NCI-H1092 treated with DMSO at 0.1 percent for 48 hours (cell line): ENCODE data around the gene CYB5B.

ENCODE experiments used
- DNase-seq: peaks from one replicate; lab custom pipeline; 2025; lab: John Stamatoyannopoulos, UW

CYB5B gene

GRCh38 chr16:69424053-69424934 is at the start of gene CYB5B:
Gene CYB5B (plus strand): TSS chr16:69424619. CDS start chr16:69424684, 65 bp downstream.
- peak; percentile 99 for DNase-seq

DNA sequence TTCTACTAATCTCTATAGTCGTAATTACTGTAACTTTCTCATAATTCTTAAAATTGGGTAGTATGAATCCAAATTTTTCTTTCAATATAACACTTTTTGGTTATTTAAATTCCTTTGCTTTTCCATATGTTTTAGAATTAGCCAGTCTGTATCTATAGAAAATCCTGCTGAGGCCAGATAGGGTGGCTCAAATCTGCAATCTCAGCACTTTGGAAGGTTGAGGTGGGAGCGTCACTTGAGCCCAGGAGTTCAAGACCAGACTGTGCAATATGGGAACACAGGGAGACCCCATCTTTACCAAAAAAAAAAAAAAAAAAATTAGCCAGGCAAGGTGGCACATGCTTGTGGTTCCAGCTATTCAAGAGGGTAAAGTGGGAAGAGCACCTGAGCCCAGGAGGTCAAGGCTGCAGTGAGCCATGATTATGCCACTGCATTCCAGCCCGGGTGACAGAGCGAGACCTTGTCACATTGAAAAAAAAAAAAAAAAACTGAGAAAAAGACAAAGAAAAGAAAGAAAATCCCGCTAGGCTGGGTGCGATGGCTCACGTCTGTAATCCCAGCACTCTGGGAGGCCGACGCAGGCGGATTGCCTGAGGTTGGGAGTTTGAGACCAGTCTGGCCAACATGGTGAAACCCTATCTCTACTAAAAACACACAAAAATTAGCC is 47.9 kb upstream of the CYB5B start:
- no peak for DNase-seq

DNA sequence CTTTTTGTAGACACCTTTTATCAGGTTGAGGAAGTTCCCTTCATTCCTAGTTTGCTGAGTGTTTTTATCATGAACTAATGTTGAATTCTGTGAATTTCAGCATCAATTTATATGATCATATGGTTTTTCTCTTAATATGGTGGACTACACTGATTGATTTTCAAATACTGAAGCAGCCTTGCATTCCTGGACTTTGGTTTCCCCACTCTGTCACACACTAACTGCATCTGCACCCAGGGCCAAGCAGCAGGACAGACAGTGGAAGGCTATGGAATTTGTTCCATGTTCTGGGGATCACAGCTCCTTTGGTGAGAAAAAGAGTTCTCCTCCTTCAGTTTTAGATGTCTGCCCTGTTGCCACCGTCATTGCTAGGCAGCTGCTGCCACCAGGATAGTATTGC is 46.4 kb upstream of the CYB5B start:
- no peak for DNase-seq

DNA sequence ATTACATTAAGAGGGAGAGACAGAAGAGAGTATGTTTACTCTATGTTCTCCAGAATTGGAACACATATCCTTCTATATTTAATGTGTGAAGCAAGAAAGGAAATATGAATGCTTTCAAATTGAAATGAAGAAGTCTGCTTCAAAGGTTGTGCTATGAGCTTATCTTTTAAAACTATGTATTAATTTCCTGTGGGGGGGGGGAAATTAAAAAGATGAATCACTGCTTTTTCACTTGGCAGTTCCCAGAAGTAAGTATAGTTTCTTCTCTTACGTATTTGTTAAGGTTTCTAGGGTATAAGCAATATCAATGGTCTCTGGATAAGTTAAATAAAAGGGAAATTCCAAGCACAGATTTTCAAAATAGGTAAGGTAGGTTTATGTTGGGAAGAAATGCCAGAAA is 45.7 kb upstream of the CYB5B start:
- DNase-seq: no peak

GRCh38 chr16:69381231-69381630 is 43.2 kb upstream of the CYB5B start:
- no peak for DNase-seq

DNA sequence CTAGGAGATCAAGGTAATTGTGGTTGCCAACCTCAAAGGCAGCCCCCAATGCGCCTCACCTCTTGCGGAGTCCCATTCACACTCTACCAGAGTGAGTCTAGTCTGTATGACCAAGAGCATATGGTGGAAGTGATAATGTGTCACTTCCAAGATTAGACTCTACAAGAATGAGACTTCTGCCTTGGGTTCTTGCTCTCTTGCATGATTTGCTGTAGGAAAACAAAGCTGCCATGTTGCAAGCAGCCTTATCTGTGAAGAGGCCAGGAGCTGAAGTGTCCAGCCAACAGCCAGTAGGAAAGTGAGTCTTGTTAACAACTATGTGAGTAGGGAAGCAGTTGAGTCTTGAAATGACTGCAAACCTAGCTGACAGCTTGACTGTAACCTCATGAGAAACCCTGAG is 42.0 kb upstream of the CYB5B start:
- no peak for DNase-seq

DNA sequence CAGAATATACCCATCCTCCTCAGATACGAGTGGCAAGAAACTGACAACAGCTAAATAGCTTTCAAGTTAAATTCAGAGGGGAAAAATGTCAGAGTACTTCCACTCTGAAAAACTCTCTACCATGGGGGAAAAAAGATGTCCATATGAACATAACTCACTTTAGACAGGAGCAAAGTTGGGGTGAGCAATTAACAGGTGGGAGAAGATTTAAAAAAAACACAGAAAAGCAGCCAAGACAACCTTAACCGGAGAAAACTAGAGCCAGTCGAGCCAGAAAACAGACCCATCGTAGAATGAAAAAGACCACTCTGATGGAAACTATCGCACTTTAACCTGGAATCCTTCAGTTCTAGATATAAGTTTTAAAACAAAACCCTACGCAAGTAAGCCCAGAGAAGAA is 39.4 kb upstream of the CYB5B start:
- no peak for DNase-seq

DNA sequence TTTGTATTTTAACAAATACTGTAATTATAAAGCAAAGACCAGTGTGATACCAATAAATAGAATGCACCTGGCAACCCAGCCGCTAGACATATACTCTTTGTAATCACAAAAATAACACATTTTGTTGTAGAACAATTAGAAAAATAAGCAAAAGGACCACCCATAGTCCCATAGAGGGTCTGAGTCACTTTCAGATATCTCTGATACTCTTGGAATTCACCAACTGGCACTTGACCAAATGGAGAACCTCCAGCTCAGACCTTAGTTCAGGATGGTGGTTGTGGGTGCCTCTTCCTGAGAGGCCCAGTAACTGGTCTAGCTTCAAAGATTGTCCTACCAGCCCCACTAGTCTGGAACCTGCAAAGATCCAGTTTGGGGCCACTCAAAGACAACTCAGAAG is 37.8 kb upstream of the CYB5B start:
- DNase-seq: no peak

DNA sequence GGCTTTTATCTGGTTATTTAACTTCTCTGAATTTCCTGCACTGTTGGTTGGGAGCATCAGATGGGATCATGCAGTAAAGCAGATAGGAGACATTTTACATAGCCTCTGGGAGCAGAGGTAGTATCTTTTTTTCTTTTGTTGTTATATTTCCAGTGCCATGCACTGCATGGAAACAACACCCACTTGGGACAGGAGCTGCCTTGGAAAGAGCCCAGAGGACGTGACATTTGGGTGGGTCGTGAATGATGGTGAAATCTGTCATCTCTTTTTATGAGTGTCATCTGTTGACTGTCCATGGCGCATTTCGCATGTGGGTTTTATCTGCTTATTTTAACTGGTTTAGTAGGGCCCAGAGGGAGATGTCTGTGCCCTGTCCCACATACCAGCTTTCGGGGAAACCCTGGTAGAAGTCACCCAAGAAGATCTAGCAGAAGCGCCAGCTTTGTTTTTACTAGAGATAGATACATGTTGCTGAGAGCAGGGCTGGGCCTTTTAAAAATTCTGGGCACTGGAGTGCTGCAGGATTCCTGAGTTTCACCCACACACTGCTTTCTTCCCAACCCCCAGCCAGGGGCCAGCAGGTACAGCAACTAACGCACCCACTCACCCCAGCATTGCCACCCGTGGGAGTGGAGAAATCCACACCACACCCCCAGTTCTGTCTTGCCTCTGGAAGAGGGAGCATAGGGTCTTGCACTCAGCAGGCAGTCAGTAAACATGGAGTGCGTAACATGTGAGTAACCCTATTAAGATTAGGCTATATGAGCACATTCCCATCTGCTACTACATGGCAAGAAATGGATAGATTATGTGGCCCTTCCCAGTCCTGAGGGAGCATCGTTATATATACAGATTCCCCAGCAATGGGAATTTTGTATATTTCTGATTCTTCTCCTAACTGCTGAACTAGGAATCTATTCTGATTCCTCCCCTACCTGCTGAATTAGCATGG is 30.2 kb upstream of the CYB5B start:
- DNase-seq: no peak

DNA sequence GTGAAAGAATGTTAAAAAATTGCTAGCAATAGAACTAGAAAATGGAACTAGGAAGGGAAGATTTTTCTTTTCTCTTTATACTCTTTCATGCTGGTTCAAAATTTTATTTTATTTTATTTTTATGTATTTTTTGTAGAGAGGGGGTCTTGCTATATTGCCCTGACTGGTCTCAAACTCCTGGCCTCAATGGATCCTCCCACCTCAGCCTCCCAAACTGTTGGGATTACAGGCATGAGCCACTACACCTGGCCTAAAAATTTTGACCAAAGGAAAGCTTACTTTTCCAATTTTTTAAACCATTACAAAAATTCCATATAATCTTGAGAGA is 28.6 kb upstream of the CYB5B start:
- no peak for DNase-seq

- DNase-seq: peak; percentile 69
These were observed 28.0 kb upstream of the CYB5B start for GRCh38 chr16:69396187-69397061.

DNA sequence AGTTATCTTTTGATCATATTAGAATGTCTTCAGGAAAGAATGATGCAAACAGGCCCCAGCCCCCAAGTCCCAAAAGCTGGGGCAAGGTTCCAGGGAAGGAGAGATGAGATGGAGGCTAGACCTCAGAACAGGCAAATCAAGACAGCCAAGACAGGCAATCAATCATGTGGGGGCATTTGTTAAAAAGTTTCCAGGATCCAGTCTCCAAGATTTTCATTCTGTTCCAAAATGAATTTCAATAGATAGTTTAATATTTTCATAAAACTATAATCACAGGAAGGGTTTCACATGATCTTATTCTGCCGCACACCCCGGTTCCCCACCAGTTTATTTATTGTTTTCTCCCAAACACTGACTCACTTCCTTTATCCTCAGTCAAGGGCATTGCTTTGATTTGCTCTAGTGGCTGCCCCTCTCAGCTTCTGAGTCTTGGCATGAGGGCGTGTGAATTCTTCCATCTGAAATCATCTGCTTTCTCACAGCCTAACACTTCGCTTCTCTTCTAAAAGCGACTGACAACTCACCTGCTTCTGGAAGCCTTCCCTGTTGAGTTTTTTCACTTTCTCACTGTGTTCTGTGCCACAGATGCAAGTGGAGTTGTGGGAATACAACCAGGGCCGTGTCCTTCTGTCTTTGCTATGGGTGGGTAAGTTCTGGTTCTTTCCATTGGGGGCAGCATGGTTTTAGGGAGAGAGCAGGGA is 26.4 kb upstream of the CYB5B start:
- peak; percentile 38 for DNase-seq

DNA sequence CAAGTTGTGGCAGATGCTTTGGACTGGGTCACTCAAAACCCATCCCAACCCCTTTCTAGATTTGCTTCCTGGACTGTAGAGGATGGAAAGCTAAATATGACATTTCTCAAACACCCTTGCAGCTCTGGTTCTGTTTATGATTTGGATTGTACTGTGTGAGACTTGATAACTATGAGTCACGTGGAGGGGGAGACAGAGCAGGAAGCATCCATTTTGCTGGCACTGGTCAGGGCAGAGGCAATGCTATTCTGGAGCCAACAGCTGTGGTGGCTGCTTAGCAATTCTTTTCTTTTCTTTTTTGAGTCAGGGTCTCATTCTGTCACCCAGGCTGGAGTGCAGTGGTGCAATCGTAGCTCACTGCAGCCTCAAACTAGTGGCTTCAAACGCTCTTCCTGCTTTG is 25.1 kb upstream of the CYB5B start:
- DNase-seq: no peak

DNA sequence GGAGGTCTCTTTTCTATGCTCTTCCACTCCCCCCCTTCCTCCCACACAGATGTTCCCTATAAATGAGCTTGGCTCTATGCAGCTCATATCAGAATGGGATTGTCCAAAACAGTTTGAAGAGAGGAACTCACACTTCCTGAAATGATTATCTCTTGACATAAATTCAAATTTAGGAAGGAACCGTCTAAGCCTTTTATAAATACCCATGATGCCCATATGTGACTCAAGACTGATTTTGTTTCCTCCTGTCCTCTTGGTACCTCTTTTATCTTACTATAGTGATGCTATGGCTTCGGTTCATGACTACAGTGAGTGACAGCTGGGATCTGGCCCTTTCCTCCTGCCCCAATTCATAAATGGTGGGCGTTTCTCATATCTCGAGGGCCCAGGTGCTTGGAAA is 22.0 kb upstream of the CYB5B start:
- no peak for DNase-seq

DNA sequence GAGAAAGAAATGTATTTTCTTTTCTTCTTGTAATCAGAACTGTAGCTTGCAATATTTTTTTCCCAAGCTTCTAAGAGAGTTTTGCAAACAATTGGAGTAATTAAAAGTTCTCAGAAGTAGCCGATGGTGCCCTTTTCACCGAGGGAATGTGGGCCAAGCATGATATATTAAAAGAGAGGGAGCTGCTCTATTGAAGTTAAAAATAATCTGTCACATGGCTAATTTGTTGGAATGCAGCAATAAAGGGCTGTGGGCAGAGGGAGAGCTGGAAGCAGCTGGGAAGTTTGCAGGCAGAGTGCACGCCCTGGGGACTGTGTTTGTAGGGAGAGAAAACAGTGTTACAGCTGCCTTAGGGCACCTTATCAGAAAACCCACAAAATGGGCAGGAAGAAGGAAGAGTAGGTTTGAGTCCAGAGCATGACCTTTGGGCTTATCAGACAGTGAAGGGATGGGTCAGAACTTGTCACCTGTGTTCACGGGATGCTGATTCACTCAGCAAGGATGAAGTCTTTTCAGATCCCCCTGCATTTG is 20.1 kb upstream of the CYB5B start:
- DNase-seq: no peak

DNA sequence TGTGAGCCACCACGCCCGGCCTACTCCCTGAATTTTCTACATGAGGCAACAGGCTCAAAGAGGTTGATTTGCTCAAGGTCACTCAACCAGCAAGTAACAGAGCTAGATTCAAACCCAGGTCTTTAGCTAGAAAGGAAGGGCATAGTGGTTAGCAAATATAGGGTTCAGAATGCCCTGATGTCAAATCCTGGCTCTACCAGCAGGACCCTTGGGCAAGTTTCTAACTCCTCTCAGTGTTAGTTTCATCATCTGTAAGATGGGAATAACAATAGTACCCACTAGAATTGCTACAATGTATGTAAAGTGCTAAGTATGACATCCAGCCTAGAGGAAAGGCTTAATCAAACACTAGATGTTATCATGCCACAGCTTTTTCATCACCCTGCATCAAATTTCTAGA is 19.1 kb upstream of the CYB5B start:
- DNase-seq: no peak

DNA sequence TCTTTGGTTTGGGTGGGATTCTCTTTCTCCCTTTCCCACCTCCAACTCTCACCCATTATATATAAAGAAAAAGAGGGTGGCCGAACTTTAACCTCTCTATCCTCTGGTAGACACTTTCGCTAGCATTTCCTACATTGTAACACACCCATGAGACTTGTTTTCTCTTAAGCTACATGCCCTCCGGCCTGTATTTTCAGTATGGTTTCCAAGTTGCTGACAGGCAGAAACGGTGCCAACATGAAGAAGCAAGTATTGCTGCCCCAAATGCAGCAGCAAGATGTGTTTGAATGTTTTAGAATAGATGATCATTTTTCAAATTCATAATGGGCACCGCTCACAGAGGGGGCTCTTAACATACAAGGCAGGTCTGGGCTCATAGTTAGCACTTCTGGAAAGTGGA is 18.7 kb upstream of the CYB5B start:
- no peak for DNase-seq

- DNase-seq: no peak
These were observed 17.6 kb upstream of the CYB5B start for GRCh38 chr16:69406780-69407331.

DNA sequence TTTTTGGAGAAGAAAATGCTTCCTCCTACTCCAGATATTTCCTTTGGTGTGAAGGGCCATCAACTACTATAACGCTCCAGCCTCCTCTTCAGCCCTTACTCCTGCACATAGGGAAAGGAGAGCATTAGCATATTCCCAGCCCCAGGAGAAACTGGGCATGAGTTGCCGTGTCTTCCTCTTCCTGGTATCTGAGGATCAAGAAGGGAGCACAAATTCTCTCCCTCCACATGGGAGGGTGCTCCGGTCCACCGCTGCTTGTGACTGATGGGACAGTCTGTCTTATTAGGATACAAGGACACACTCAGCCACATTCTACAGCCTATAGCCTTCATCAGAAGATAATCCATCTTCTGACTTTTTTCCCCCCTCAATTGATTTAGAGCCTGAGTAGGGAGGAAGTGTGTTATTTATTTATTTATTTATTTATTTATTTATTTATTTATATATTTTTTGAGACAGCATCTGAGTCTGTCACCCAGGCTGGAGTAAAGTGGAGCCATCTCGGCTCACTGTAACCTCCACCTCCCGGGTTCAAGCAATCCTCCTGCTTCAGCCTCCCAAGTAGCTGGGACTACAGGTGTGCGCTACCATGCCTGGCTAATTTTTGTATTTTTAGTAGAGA is 16.6 kb upstream of the CYB5B start:
- DNase-seq: no peak

DNA sequence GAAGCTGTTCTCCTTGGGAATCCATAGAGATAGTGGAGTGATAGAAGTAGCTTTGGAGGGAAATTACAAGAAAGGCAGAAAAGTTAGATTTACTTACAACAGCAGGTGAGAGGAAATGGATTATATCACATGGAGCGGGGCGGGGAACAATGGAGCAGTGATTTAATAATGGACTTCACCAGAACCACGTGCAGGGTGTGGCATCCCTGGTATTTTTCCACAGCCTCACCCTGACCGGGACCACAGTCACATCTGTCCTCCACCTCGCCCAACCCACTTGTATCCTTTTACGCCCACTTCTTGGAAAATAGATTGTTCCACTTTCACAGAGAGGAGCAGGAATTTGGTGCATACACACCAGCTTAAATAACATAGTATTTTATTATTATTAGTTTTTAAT is 15.9 kb upstream of the CYB5B start:
- no peak for DNase-seq
